Testis (tissue), 2 donors: Measurements from ENCODE around the gene SLC10A4.

Source experiments
- POLR2A ChIP-seq: fragments of 450-650 bp; IDR thresholded peaks from one replicate; pipeline ENCODE4 v1.6.1; 2017; ENCODE audit warnings: antibody characterized with exemption, mild to moderate bottlenecking, moderate library complexity
- TF ChIP-seq, protein P1 (sequence below), 3 experiments: fragments of 450-650 bp in 2 of 3; fragments of 200-600 bp in 1 of 3; sonication (generic) in 1 of 3; IDR thresholded peaks; one replicate each; pipeline ENCODE4 v1.5.1; 2016 to 2019; ENCODE audit warnings: antibody characterized with exemption in 3 of 3, mild to moderate bottlenecking in 2 of 3, moderate library complexity in 1 of 3

DNA sequence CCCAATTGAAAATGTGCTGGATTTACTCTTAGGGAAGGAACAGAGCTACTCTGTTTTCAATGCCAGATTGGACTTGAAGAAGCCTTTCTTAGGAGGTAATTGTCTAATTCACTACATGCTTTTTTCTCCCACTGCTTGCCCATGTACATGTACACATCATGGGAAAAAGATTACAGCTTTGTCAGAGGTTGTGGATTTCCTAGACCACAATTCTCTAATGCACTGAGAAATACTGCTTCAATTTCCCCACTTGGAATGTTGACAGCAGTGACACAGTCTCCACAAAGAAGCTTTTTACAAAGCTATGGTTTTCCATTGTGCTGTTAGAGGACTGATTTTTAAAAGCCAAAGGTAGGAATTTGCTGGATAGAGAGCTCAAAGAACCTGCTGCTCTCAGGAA is 26.4 kb downstream of the SLC10A4 start:
- TF ChIP-seq, protein P1, sequence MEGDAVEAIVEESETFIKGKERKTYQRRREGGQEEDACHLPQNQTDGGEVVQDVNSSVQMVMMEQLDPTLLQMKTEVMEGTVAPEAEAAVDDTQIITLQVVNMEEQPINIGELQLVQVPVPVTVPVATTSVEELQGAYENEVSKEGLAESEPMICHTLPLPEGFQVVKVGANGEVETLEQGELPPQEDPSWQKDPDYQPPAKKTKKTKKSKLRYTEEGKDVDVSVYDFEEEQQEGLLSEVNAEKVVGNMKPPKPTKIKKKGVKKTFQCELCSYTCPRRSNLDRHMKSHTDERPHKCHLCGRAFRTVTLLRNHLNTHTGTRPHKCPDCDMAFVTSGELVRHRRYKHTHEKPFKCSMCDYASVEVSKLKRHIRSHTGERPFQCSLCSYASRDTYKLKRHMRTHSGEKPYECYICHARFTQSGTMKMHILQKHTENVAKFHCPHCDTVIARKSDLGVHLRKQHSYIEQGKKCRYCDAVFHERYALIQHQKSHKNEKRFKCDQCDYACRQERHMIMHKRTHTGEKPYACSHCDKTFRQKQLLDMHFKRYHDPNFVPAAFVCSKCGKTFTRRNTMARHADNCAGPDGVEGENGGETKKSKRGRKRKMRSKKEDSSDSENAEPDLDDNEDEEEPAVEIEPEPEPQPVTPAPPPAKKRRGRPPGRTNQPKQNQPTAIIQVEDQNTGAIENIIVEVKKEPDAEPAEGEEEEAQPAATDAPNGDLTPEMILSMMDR (IDR thresholded peaks at IDR 0.05) = no peak
- TF ChIP-seq POLR2A = no peak
